ENCODE data around the gene RASGRF1.

DNA sequence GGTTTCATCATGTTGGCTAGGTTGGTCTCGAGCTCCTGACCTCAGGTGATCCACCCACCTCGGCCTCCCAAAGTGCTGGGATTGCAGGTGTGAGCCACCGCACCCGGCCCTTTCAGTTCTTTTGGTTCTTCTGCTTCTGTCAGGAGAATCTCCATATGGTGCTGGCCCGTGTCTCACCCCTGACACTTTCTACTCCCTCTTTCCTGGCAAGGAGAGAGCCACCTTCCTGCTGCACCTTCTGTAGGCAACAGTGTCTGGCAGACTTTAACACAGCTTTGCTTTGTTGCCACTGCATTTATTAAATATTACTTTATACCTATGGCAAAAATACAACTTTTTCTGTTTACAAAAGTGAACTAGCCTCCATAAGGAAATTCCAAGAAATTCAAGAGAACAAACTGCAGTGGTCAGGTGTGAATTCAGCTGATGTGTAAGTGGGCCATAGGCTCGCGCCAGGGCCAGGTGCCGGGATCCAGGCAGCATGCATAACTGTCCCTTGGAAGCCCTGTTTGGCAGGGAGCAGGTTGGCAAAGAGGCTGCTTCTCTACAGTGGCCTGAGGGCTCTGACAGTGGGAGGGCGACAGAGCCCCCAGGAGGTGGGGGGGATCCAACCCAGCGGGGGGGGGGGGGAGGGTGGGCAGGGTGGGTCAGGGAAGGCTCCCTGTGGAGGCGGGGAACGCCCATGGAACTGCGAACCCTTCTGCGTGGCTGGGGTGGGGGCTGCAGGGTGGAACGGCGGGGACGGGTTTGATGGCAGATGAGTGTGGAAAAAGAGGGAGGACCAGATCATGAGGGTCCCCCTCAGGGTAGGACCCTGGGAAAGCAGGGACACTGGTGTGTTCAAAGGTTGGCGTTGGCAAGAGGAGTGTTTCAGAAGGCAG is 166.9 kb downstream of the RASGRF1 start:
- TF ChIP-seq, protein P1, sequence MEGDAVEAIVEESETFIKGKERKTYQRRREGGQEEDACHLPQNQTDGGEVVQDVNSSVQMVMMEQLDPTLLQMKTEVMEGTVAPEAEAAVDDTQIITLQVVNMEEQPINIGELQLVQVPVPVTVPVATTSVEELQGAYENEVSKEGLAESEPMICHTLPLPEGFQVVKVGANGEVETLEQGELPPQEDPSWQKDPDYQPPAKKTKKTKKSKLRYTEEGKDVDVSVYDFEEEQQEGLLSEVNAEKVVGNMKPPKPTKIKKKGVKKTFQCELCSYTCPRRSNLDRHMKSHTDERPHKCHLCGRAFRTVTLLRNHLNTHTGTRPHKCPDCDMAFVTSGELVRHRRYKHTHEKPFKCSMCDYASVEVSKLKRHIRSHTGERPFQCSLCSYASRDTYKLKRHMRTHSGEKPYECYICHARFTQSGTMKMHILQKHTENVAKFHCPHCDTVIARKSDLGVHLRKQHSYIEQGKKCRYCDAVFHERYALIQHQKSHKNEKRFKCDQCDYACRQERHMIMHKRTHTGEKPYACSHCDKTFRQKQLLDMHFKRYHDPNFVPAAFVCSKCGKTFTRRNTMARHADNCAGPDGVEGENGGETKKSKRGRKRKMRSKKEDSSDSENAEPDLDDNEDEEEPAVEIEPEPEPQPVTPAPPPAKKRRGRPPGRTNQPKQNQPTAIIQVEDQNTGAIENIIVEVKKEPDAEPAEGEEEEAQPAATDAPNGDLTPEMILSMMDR (IDR thresholded peaks at IDR 0.05; ENCODE audit: poor library complexity, severe bottlenecking), result no peak
- TF ChIP-seq POLR2AphosphoS5 (IDR thresholded peaks at IDR 0.05), result no peak
- no peak for TF ChIP-seq SMC3 (conservative IDR thresholded peaks at IDR 0.05; ENCODE audit: poor library complexity)
- TF ChIP-seq TAF1 (IDR thresholded peaks at IDR 0.05; ENCODE audit: low read depth), result no peak
- TF ChIP-seq MXI1 (conservative IDR thresholded peaks at IDR 0.05; ENCODE audit: poor library complexity, severe bottlenecking), result no peak
- no peak for TF ChIP-seq RAD21 (conservative IDR thresholded peaks at IDR 0.05)
- no peak for TF ChIP-seq EZH2 (IDR thresholded peaks at IDR 0.05; ENCODE audit: borderline replicate concordance, insufficient read depth, low read length, poor library complexity, severe bottlenecking)

Data from neural cell (in vitro differentiated cells).